Endothelial cell of umbilical vein (primary cell): ENCODE measurements around the gene LCN12. TPM values are rescaled to one million over a fixed set of nuclear protein-coding genes. Genes with fewer than 3 reads are reported as not detected.

Source experiments
- BruUV-seq: library from RNA; stranded (reverse); fragments of 400-500 nt; replicated peaks from 2 replicates; lab custom pipeline; 2021; lab: Mats Ljungman, UMichigan
- CTCF ChIA-PET: fragments of 300-600, 350-600 bp; sonication (Branson Sonifier 250); formaldehyde crosslinking; loops from one replicate; lab custom pipeline; 2021; ENCODE audit warnings: antibody characterized with exemption, inconsistent platforms; lab: Charles Lee
- POLR2A ChIA-PET: fragments of 300-600, 350-600 bp; sonication (Branson Sonifier 250); formaldehyde crosslinking; loops from one replicate; lab custom pipeline; 2021; ENCODE audit warnings: antibody characterized with exemption, inconsistent platforms; lab: Charles Lee
- DNase-seq: peaks from one replicate; pipeline ENCODE4 v3.0.0-alpha.2; 2011; ENCODE audit warnings: low read depth, low spot score
- FAIRE-seq: peaks from 2 replicates; lab custom pipeline; 2011; peaks lifted over from hg19 to GRCh38; lab: Jason Lieb, UNC
- H2AFZ ChIP-seq: 2 replicates; pipeline ENCODE4 v1.6.0; 2012; ENCODE audit warnings: low read depth, low read length, control low read depth, inconsistent platforms
- H3K27ac ChIP-seq: 2 replicates; pipeline ENCODE4 v1.5.1; 2011; ENCODE audit warnings: low read depth, mild to moderate bottlenecking, control low read depth, low read length, moderate library complexity; ENCODE audit not compliant: insufficient read depth
- H3K27me3 ChIP-seq, 2 experiments: 2 replicates each; pipeline versions ENCODE4 v1.6.0 to v1.6.1; 2011; ENCODE audit warnings: low read length in 2 of 2, mixed read lengths in 1 of 2; ENCODE audit not compliant: control insufficient read depth in 2 of 2, insufficient read depth in 2 of 2
- H3K36me3 ChIP-seq, 2 experiments: 2 replicates in 1 of 2; 3 replicates in 1 of 2; pipeline ENCODE4 v1.5.1; 2011; ENCODE audit warnings: low read length in 2 of 2, mild to moderate bottlenecking in 1 of 2, moderate library complexity in 1 of 2; ENCODE audit not compliant: control insufficient read depth in 2 of 2, insufficient read depth in 2 of 2; ENCODE audit errors: extremely low read depth in 1 of 2
- H3K4me1 ChIP-seq: 3 replicates; pipeline ENCODE4 v1.5.1; 2011; ENCODE audit warnings: mild to moderate bottlenecking, low read length; ENCODE audit not compliant: control insufficient read depth, insufficient read depth; ENCODE audit errors: extremely low read depth
- H3K4me2 ChIP-seq: 2 replicates; pipeline ENCODE4 v1.6.1; 2011; ENCODE audit warnings: low read length, control low read depth, mixed read lengths; ENCODE audit not compliant: insufficient read depth
- H3K4me3 ChIP-seq, 3 experiments: fragments of 200-600 bp in 1 of 3; sonication (generic), shearing (Covaris generic) in 1 of 3; replicated peaks in 1 of 3; 2 replicates each; pipeline ENCODE4 v1.5.1; 2011 to 2016; ENCODE audit warnings: control low read depth in 3 of 3, low read length in 3 of 3, mild to moderate bottlenecking in 2 of 3, inconsistent platforms in 1 of 3, low read depth in 1 of 3, moderate library complexity in 1 of 3; ENCODE audit not compliant: insufficient read depth in 1 of 3
- H3K79me2 ChIP-seq: 2 replicates; pipeline ENCODE4 v1.6.0; 2012; ENCODE audit warnings: low read length, inconsistent platforms; ENCODE audit not compliant: control insufficient read depth, insufficient read depth
- H3K9ac ChIP-seq: replicated peaks from 2 replicates; pipeline ENCODE3; 2011; ENCODE audit warnings: low read length, control low read depth; ENCODE audit not compliant: insufficient read depth; ENCODE audit errors: extremely low read depth
- H3K9me1 ChIP-seq: replicated peaks from 3 replicates; pipeline ENCODE4 v1.6.0; 2011; ENCODE audit warnings: mild to moderate bottlenecking, low read length; ENCODE audit not compliant: control insufficient read depth, insufficient read depth; ENCODE audit errors: extremely low read depth
- H3K9me3 ChIP-seq: replicated peaks from 2 replicates; pipeline ENCODE4 v1.5.1; 2012; ENCODE audit warnings: low read length, inconsistent platforms; ENCODE audit not compliant: control insufficient read depth, insufficient read depth
- H4K20me1 ChIP-seq: replicated peaks from 2 replicates; pipeline ENCODE3; 2011; ENCODE audit warnings: mild to moderate bottlenecking, low read length; ENCODE audit not compliant: control insufficient read depth, insufficient read depth; ENCODE audit errors: extremely low read depth
- EZH2 ChIP-seq: IDR thresholded peaks from 2 replicates; pipeline ENCODE4 v1.6.1; 2012; ENCODE audit warnings: borderline replicate concordance, low read depth, mild to moderate bottlenecking, moderate library complexity, low read length, inconsistent platforms; ENCODE audit not compliant: severe bottlenecking
- FOS ChIP-seq: IDR thresholded peaks from 2 replicates; pipeline ENCODE4 v1.6.1; 2011; ENCODE audit warnings: mild to moderate bottlenecking, low read length, moderate library complexity, borderline replicate concordance; ENCODE audit not compliant: insufficient read depth
- GATA2 ChIP-seq: IDR thresholded peaks from 2 replicates; pipeline ENCODE4 v1.7.0; 2011; ENCODE audit warnings: low read depth, mild to moderate bottlenecking, moderate library complexity, mixed read lengths, low read length; ENCODE audit not compliant: insufficient read length, insufficient read depth
- JUN ChIP-seq: IDR thresholded peaks from 2 replicates; pipeline ENCODE4 v1.6.1; 2011; ENCODE audit warnings: borderline replicate concordance, low read depth; ENCODE audit not compliant: insufficient read length, insufficient read depth
- MYC ChIP-seq: IDR thresholded peaks from one replicate; pipeline ENCODE4 v1.6.1; 2011; ENCODE audit warnings: mild to moderate bottlenecking, low read depth, low read length
- POLR2A ChIP-seq: IDR thresholded peaks from 2 replicates; pipeline ENCODE4 v1.6.1; 2012; ENCODE audit warnings: low read depth, mild to moderate bottlenecking, control low read depth, low read length
- POLR2AphosphoS5 ChIP-seq: IDR thresholded peaks from 2 replicates; pipeline ENCODE4 v1.6.1; 2012; ENCODE audit warnings: low read depth, mild to moderate bottlenecking, control low read depth, low read length, moderate library complexity; ENCODE audit not compliant: insufficient read depth
- dilution Hi-C: fragments of 300-500 bp; cut with MboI; formaldehyde crosslinking; loops from one replicate; pipeline ENCODE4 v1.15.0; 2019; ENCODE audit warnings: low sequenced_read_pairs; ENCODE audit not compliant: extremely low pct_ligation_motif_present
- intact Hi-C: fragments of 100-400 bp; cut with micrococcal nuclease; formaldehyde crosslinking; loops from one replicate; pipeline ENCODE4 v1.10.0; 2022
- polyA plus RNA-seq, 4 experiments: library from polyadenylated mRNA; depleted of rRNA in 3 of 4; stranded (reverse) in 3 of 4; unstranded in 1 of 4; fragments of >200 nt; gene quantifications; 2 replicates each; pipeline versions ENCODE4 v1.2.1 to v1.2.3, GENCODE V29; 2011 to 2012; ENCODE audit warnings: missing spikeins in 1 of 4
- total RNA-seq: library from RNA; stranded (reverse); gene quantifications from 2 replicates; pipeline ENCODE4 v1.2.3, GENCODE V29; 2021
- TF ChIP-seq, protein P1 (sequence below), 2 donors: IDR thresholded peaks; 1 replicate in 1 of 2; 2 replicates in 1 of 2; pipeline ENCODE4 v1.5.1; 2011; ENCODE audit warnings: low read length in 2 of 2, mild to moderate bottlenecking in 2 of 2, moderate library complexity in 2 of 2, control low read depth in 1 of 2, inconsistent platforms in 1 of 2, low read depth in 1 of 2; ENCODE audit not compliant: insufficient read depth in 1 of 2; ENCODE audit errors: extremely low read depth in 1 of 2
- TF ChIP-seq, protein P2 (sequence below): IDR thresholded peaks from 2 replicates; pipeline ENCODE4 v1.6.1; 2011; ENCODE audit not compliant: insufficient read depth, insufficient read length

Gene LCN12
- total and polyA plus RNA-seq, 2 donors (not counting 3 experiments of a cell fraction or from before 2014, with no cell fraction given): 0.35 to 0.52 TPM

DNA sequence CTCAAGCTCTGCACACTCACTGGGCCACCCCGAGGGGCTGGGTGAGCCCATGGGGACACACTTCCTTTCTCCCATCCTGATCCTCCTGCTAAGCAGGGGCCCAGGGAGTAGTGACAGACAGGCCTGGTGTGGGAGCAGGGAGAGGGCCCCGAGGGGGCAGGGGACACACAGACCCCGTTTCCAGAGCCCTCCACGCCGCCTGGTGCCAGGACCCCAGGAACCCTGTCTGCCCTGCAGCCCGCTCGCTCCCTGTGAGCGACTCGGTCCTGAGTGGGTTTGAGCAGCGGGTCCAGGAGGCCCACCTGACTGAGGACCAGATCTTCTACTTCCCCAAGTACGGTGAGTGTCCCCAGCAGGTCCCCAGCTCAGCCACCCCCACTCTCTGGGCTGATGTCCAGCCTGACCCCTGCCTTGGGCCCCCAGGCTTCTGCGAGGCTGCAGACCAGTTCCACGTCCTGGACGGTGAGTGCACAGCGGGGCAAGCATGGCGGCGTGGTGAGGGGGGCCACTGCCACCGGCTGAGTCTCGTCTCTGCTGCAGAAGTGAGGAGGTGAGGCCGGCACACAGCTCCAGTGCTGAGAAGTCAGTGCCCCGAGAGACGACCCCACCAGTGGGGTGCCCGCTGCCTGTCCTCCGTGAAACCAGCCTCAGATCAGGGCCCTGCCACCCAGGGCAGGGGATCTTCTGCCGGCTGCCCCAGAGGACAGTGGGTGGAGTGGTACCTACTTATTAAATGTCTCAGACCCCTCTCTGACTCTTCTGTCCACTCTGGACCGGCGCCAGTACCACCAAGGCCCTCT, 5.6 kb upstream of the LCN12 start:
- ChIA-PET CTCF (interaction anchor here (0.8 to 2.4 kb wide), 3 partner anchors 83 to 100 kb away, joined by 3 to 111 read pairs (median 10); partner anchors contain the start of gene NPDC1), POLR2A (no interaction called here)
- TF ChIP-seq, protein P1, sequence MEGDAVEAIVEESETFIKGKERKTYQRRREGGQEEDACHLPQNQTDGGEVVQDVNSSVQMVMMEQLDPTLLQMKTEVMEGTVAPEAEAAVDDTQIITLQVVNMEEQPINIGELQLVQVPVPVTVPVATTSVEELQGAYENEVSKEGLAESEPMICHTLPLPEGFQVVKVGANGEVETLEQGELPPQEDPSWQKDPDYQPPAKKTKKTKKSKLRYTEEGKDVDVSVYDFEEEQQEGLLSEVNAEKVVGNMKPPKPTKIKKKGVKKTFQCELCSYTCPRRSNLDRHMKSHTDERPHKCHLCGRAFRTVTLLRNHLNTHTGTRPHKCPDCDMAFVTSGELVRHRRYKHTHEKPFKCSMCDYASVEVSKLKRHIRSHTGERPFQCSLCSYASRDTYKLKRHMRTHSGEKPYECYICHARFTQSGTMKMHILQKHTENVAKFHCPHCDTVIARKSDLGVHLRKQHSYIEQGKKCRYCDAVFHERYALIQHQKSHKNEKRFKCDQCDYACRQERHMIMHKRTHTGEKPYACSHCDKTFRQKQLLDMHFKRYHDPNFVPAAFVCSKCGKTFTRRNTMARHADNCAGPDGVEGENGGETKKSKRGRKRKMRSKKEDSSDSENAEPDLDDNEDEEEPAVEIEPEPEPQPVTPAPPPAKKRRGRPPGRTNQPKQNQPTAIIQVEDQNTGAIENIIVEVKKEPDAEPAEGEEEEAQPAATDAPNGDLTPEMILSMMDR (IDR thresholded peaks at IDR 0.05; ENCODE audit: extremely low read depth in 1 of 2, insufficient read depth in 1 of 2, low read depth in 1 of 2, low read length in 2 of 2): no peak
- TF ChIP-seq GATA2 (no peak), JUN (no peak), POLR2A (no peak), EZH2 (no peak), POLR2AphosphoS5 (no peak), MYC (no peak), FOS (no peak)
- TF ChIP-seq, protein P2, sequence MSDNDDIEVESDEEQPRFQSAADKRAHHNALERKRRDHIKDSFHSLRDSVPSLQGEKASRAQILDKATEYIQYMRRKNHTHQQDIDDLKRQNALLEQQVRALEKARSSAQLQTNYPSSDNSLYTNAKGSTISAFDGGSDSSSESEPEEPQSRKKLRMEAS: no peak
- no peaks in the 10 kb centered on the region for H3K9me1 ChIP-seq
- H3K79me2 ChIP-seq: peaks cover 25% of the 10 kb centered on the region
- H3K4me1 ChIP-seq: peaks cover 5% of the 10 kb centered on the region
- dilution Hi-C loops (loop anchor here (25.0 kb wide), 1 partner anchor 134 kb away; the partner anchor contains the start of gene RABL6), intact Hi-C loops (loop anchor here (5.0 kb wide), 1 partner anchor 46 kb away; the partner anchor contains the start of gene PAXX)
- no peak overlapping the region for H2AFZ ChIP-seq
- no peak overlapping the region for H3K4me2 ChIP-seq
- DNase-seq (no peak), FAIRE-seq (no peak)
- no TSS peak for BruUV-seq
- H4K20me1 ChIP-seq: no peaks in the 10 kb centered on the region
- H3K4me3 ChIP-seq: no peak overlapping the region
- peaks cover 2 to 12% of the 10 kb centered on the region in 2 experiments for H3K36me3 ChIP-seq
- no peak overlapping the region for H3K27ac ChIP-seq
- no peaks in the 10 kb centered on the region for H3K27me3 ChIP-seq
- H3K9me3 ChIP-seq: no peaks in the 10 kb centered on the region
- no peak overlapping the region for H3K9ac ChIP-seq
